T-helper 22 cell (primary cell): ENCODE data around the gene HSPA1A.
A peak's percentile ranks its signal among the peaks of the same experiment; 100 is the strongest.
"Not testable (repeated sequence)": the region's sequence is repeated elsewhere in the genome, so short reads cannot be mapped to it uniquely, and the experiment has no call there.

ENCODE experiments used
- DNase-seq: peaks from one replicate; pipeline ENCODE4 v3.0.0-alpha.2; 2020; ENCODE audit warnings: low read depth

The HSPA1A gene

GRCh38 chr6:31836474-31837368 is 21.4 kb downstream of the HSPA1A start:
- no peak for DNase-seq

- no peak for DNase-seq
Observed at GRCh38 chr6:31837369-31838113, 22.2 kb downstream of the HSPA1A start.

- DNase-seq, result not testable (repeated sequence)
Observed at GRCh38 chr6:31838114-31838553, 22.8 kb downstream of the HSPA1A start.

GRCh38 chr6:31838968-31839367 is 23.6 kb downstream of the HSPA1A start:
- DNase-seq, result no peak

- DNase-seq, result not testable (repeated sequence)
Observed at GRCh38 chr6:31839779-31840126, 24.4 kb downstream of the HSPA1A start.

GRCh38 chr6:31842053-31842452 is 26.7 kb downstream of the HSPA1A start:
- DNase-seq, result no peak

DNA sequence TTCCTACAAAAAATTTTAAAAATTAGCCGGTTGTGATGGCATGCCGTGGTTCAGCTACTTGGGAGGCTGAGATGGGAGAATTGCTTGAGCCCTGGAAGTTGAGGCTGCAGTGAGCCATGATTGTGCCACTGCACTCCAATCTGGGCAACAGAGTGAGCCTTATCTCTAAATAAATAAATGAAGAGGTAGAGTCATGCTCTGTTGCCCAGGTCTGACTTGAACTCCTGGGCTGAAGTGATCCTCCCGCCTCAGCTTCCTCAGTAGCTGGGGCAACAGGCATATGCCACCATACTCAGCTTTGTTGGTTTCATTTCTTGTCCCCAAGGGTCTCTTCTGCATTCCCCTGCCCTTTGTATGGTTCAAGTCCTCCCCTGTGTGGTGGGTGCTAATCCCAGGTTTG is 29.2 kb downstream of the HSPA1A start:
- DNase-seq, result no peak

GRCh38 chr6:31847276-31847978 is 32.1 kb downstream of the HSPA1A start:
- no peak for DNase-seq

DNA sequence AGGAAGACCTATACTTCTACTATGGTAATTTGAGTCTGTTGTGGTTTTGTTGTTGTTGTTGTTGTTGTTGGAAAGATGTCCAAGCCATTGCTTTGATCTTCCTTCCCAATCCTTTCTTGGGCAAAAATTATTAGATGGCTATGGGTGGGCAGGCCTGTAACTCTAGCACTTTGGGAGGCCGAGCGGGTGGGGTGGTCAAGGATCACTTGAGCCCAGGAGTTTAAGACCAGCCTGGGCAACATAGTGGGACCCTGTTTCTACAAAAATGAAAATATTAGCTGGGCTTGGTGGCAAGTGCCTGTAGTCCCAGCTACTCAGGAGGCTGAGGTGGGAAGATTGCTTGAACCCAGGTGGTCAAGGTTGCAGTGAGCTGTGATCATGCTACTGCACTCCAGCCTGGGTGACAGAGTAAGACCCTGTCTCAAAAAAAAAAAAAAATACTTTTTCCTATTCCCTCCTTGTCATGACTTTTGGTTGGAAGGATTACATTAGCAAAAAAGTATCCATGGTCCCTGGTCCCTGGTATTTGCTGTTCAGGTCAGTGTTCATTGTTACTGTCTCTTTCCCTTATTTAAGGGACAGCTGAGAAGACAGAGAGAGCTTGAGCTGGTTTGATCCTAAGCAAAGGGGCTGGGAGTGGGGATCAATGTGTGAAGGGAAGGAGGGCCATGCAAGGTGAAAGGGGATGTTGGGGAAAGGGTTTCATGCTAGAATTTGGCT is 35.6 kb downstream of the HSPA1A start:
- DNase-seq, result no peak

GRCh38 chr6:31851485-31851832 is 36.1 kb downstream of the HSPA1A start:
- no peak for DNase-seq

DNA sequence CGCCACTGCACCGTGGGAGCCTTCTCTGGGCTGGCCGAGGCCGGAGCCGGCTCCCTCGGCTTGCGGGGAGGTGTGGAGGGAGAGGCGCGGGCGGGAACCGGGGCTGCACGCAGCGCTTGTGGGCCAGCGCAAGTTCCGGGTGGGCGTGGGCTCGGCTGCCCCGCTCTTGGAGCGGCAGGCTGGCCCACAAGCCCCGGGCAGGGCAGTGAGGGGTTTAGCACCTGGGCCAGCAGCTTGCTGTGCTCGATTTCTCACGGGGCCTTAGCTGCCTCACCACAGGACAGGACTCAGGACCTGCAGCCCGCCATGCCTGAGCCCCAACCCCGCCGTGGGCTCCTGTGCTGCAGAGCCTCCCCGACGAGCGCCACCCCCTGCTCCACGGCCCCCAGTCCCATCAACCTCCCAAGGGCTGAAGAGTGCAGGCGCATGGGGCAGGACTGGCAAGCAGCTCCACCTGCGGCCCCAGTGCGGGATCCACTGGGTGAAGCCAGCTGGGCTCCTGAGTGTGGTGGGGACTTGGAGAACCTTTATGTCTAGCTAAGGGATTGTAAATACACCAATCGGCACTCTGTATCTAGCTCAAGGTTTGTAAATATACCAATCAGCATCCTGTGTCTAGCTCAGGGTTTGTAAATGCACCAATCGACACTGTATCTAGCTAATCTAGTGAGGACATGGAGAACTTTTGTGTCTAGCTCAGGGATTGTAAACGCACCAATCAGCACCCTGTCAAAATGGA is 36.8 kb downstream of the HSPA1A start:
- DNase-seq, result not testable (repeated sequence)

DNA sequence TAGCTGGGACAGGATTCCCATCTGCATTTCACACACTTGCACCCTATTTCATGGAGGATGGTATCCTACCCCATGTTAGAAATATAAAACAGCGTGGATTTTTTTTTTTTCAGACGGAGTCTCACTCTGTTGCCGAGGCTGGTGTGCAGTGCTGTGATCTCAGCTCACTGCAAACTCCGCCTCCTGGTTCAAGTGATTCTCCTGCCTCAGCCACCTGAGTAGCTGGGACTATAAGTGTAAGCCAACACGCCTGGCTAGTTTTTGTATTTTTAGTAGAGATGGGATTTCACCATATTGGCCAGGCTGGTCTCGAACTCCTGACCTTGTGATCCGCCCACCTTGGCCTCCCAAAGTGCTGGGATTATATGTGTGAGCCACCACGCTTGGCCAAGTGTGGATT is 42.4 kb downstream of the HSPA1A start:
- not testable (repeated sequence) for DNase-seq

DNA sequence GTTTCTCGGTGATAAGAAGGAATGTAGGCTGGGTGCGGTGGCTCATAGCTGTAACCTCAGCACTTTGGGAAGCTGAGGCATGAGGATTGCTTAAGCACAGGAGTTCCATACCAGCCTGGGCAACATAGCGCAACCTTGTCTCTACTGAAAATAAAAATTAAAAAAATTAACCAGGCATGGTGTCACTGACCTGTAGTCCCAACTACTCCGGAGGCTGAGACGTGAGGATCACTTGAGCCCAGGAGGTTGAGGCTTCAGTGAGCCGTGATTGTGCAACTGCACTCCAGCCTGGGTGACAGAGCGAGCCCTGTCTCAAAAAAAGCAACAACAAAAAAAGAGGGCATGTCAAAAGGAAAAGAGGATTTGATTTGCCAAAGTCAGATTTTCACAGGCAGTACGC is 43.4 kb downstream of the HSPA1A start:
- no peak for DNase-seq

DNA sequence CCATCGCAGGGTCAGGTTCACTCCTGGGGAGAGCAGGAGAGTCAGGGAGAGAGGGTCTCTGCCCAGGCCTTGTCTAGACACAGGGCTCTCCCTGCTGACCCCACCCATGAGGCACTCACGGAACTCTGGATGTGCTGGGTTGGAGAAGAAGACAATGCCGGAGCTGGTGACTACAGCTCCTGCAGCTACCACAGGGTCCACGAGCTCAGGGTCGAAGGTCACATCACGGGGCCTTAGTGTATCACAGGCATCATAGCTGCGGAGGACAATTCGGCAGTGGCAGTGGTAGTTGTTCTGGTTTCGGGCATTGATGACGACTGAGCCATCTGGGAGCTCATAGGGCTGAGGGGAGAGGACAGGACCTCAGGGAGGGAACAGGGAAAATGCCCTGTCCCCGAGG is 44.6 kb downstream of the HSPA1A start:
- no peak for DNase-seq

DNA sequence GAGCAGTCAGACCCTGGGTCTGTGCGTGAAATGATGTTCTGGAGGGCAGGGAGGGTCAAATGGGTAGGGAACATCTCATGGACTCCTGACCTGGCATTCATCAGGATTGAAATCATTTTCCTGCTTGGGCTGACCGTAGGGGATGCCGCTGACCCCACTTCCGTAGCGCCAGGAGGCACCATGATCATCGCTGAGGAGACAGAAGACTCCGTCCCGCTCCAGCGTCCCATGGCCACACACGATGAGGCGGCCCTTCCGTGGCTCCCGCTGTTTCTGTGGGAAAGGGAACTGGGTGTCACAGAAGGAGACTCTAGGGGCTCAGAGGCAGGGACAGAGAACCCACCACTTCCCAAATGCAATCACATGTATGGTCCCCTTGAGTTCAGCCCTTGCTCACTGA is 45.0 kb downstream of the HSPA1A start:
- DNase-seq, result no peak

DNA sequence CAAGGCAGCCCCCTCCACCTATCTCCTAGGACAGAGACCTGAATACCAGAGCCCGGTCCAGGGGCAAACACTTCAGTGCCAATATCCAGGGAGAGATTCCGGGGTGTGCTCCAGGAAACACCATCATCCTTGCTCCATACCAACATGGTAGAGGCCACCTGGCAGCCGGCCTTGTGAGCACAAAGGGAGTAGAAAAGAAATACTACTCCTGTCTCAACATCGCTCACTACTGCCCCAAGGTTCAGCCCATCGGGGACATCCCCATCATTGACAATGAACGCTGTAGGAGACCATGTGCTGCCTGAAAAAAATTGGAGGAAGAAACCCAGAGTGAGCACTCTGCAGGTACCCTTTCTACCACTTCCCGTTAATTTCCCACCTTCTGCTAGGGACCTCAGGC is 45.8 kb downstream of the HSPA1A start:
- DNase-seq, result no peak

DNA sequence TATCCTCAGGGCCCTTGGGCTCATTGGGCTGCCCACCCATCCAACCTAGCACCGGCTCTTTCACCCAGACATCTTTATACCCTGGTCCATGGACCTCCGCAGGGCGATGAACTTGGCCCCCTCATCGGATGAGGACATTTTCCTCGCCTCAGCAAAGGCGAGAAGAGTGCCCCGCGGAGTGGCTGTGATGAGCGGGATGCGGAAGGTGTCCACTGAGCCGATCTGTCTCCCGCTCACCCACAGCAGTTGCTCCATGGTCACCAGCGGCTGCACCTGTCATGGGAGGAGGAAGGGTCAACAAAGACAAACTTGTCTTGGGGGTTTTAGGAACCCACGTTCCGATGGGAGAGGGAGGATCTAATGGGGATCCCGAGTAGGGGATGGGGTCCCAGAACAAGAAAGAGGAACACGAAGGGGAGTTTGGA is 46.6 kb downstream of the HSPA1A start:
- no peak for DNase-seq

DNA sequence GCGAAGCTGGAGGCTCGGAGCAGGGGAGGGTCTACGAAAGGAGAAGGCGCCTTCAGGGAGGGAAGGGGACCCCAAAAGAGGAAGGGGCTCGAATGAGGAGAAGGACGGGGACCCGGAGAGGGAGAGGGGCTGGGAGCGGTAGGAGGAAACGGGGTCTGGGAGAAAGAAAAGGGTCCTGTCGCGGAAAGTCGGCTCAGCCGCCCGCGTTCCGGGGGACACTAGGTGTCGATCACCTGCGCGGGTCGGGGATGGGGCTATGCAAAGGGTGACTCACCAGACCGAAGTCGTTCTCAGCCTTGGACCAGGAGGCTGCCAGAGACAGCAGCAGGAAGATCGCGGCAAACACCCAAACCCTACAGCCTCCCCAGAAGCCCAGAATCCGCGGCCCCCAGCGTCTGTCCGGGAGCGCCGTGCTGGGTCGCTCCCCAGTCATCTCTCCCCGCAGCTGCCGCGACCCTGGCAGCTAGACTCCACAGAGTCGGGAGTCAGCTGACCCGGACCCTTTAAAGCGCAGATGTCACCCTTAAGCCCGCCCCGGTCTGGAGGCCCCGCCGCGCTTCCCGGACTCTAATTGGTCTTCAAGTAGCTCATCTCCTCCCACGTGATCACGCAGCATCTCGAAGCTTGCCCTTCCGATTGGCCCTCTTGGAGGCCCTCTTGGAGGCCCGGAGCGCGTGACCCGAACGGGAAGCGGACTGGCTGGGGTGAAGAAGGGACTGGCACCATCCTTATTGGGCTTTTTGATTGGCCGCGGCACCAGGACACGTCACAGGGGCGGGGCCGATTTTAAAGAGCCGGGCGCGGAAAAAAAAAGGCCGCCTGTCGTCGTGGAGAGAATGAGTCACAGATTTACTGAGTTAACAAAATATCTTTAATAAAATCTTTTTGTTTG is 47.2 kb downstream of the HSPA1A start, which contains the start of gene NEU1:
Gene NEU1 (minus strand): TSS at position 478 of the 892 bp plus-strand sequence. CDS start 45 bp downstream, at position 433.
- DNase-seq, result peak; percentile 100

DNA sequence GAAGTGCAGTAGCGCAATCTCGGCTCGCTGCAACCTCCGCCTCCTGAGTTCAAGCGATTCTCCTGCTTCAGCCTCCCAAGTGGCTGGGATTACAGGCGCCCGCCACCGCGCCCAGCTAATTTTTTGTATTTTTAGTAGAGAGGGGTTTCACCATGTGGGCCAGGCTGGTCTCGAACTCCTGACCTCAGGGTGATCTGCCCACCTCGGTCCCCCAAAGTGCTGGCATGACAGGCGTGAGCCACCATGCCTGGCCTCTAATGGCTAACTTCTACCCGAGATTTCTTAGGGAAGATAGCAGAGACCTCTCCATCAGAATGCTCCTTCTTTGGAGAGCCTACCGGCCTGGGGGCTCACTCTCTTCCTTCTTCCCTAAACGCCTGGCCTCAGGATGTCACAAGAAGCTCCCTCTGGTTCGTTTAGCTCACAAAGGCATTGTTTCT is 48.8 kb downstream of the HSPA1A start:
- DNase-seq, result not testable (repeated sequence)

- DNase-seq, result no peak
Observed at GRCh38 chr6:31864818-31865204, 49.5 kb downstream of the HSPA1A start.
